AG10803 (cell line): Measurements from ENCODE around the gene FRMD4B.

ENCODE experiments used
- DNase-seq: peaks from one replicate; pipeline ENCODE4 v3.0.0; 2010; ENCODE audit warnings: low read depth
- H3K4me3 ChIP-seq: 2 replicates; pipeline ENCODE4 v1.5.1; 2011; ENCODE audit warnings: mild to moderate bottlenecking, low read length, control low read depth
- CTCF ChIP-seq: conservative IDR thresholded peaks from 2 replicates; pipeline ENCODE4 v1.5.1; 2011; ENCODE audit warnings: mild to moderate bottlenecking, low read length, control low read depth, inconsistent platforms

FRMD4B gene

GRCh38 chr3:69182588-69183316 lies 203.1 kb downstream of the FRMD4B start:
- DNase-seq = peak; percentile 72
- TF ChIP-seq CTCF = no peak
- H3K4me3 ChIP-seq = no peak overlapping the region

- TF ChIP-seq CTCF = no peak
- H3K4me3 ChIP-seq = no peak overlapping the region
- DNase-seq = peak; percentile 30
Observed at GRCh38 chr3:69181592-69182211, 204.2 kb downstream of the FRMD4B start.

- no peak for DNase-seq
- no peak for TF ChIP-seq CTCF
- H3K4me3 ChIP-seq = no peak overlapping the region
Observed at GRCh38 chr3:69180869-69181591, 204.9 kb downstream of the FRMD4B start.

GRCh38 chr3:69179740-69180372 lies 206.0 kb downstream of the FRMD4B start:
- DNase-seq = no peak
- TF ChIP-seq CTCF = no peak
- H3K4me3 ChIP-seq = no peak overlapping the region

- no peak overlapping the region for H3K4me3 ChIP-seq
- DNase-seq = no peak
- no peak for TF ChIP-seq CTCF
Observed at GRCh38 chr3:69178838-69179739, 206.8 kb downstream of the FRMD4B start.

- no peak overlapping the region for H3K4me3 ChIP-seq
- no peak for TF ChIP-seq CTCF
- no peak for DNase-seq
Observed at GRCh38 chr3:69178082-69178481, 207.8 kb downstream of the FRMD4B start.
